IMR-90 (cell line): ENCODE measurements around the gene CGNL1. TPM values are rescaled to one million over a fixed set of nuclear protein-coding genes. Genes with fewer than 3 reads are reported as not detected.

Source experiments
- ATAC-seq: fragments of 200-7000 bp; cut with Tn5 transposase; 2 replicates; pipeline ENCODE4 v1.9.1; 2020; ENCODE audit warnings: low read depth, mild to moderate bottlenecking, moderate library complexity
- BruUV-seq: library from RNA; stranded (reverse); fragments of 400-500 nt; replicated peaks from 2 replicates; lab custom pipeline; 2021; lab: Mats Ljungman, UMichigan
- CTCF ChIA-PET: fragments of 300-600 bp; formaldehyde crosslinking; extraction: SDS; loops from one replicate; lab custom pipeline; 2021; ENCODE audit warnings: antibody characterized with exemption; lab: Yijun Ruan, JAX
- POLR2A ChIA-PET: fragments of 300-600 bp; sonication (Branson Sonifier 250); formaldehyde crosslinking; loops from one replicate; lab custom pipeline; 2022; ENCODE audit warnings: antibody characterized with exemption; ENCODE audit not compliant: unreplicated experiment; lab: Charles Lee
- DNase-seq: peaks from one replicate; pipeline ENCODE4 v3.0.0; 2013
- H2AFZ ChIP-seq: replicated peaks from 2 replicates; pipeline ENCODE3; 2013; ENCODE audit warnings: low read length, mild to moderate bottlenecking; ENCODE audit not compliant: poor library complexity
- H2AK5ac ChIP-seq: 2 replicates; pipeline ENCODE4 v1.6.1; 2013; ENCODE audit warnings: low read depth, low read length, inconsistent platforms
- H2AK9ac ChIP-seq: replicated peaks from 2 replicates; pipeline ENCODE3; 2013; ENCODE audit warnings: mild to moderate bottlenecking, low read depth, low read length, moderate library complexity; ENCODE audit not compliant: poor library complexity
- H2BK120ac ChIP-seq: 2 replicates; pipeline ENCODE4 v1.6.1; 2013; ENCODE audit warnings: low read depth, low read length, inconsistent platforms
- H2BK15ac ChIP-seq: 3 replicates; pipeline ENCODE4 v1.6.1; 2013; ENCODE audit warnings: low read depth, low read length, inconsistent platforms
- H2BK20ac ChIP-seq: 2 replicates; pipeline ENCODE4 v1.6.1; 2013; ENCODE audit warnings: low read depth, mild to moderate bottlenecking, inconsistent platforms, low read length, moderate library complexity
- H2BK5ac ChIP-seq: 2 replicates; pipeline ENCODE4 v1.6.1; 2013; ENCODE audit warnings: mild to moderate bottlenecking, low read depth, low read length, inconsistent platforms; ENCODE audit not compliant: poor library complexity, severe bottlenecking
- H3K14ac ChIP-seq: replicated peaks from 2 replicates; pipeline ENCODE4 v1.6.1; 2013; ENCODE audit warnings: low read depth, low read length, inconsistent platforms
- H3K18ac ChIP-seq: 2 replicates; pipeline ENCODE4 v1.6.1; 2013; ENCODE audit warnings: low read depth, low read length, control low read depth
- H3K23ac ChIP-seq: 2 replicates; pipeline ENCODE4 v1.6.1; 2013; ENCODE audit warnings: low read depth, low read length, inconsistent platforms
- H3K27ac ChIP-seq: 2 replicates; pipeline ENCODE4 v1.5.1; 2013; ENCODE audit warnings: mild to moderate bottlenecking, control low read depth, low read length; ENCODE audit not compliant: insufficient read depth
- H3K27me3 ChIP-seq: 2 replicates; pipeline ENCODE4 v1.6.1; 2013; ENCODE audit warnings: low read length; ENCODE audit not compliant: control insufficient read depth, insufficient read depth
- H3K36me3 ChIP-seq: 2 replicates; pipeline ENCODE4 v1.6.1; 2013; ENCODE audit warnings: low read length, mixed read lengths; ENCODE audit not compliant: control insufficient read depth, insufficient read depth
- H3K4ac ChIP-seq: 2 replicates; pipeline ENCODE4 v1.6.1; 2013; ENCODE audit warnings: low read depth, low read length, inconsistent platforms
- H3K4me1 ChIP-seq: 2 replicates; pipeline ENCODE4 v1.6.1; 2013; ENCODE audit warnings: low read length, mixed read lengths; ENCODE audit not compliant: control insufficient read depth, insufficient read depth
- H3K4me2 ChIP-seq: 2 replicates; pipeline ENCODE4 v1.6.1; 2013; ENCODE audit warnings: low read depth, mild to moderate bottlenecking, control low read depth, low read length, moderate library complexity
- H3K4me3 ChIP-seq: 2 replicates; pipeline ENCODE4 v1.5.1; 2013; ENCODE audit warnings: low read depth, mild to moderate bottlenecking, control low read depth, low read length, moderate library complexity; ENCODE audit not compliant: insufficient read depth
- H3K56ac ChIP-seq: 2 replicates; pipeline ENCODE4 v1.6.1; 2013; ENCODE audit warnings: low read length, inconsistent platforms; ENCODE audit not compliant: insufficient read depth; ENCODE audit errors: extremely low read depth
- H3K79me1 ChIP-seq, 2 experiments: 2 replicates each; pipeline ENCODE4 v1.6.1; 2013; ENCODE audit warnings: low read length in 2 of 2, inconsistent platforms in 1 of 2, low read depth in 1 of 2
- H3K9ac ChIP-seq: 2 replicates; pipeline ENCODE4 v1.6.1; 2013; ENCODE audit warnings: low read depth, low read length, control low read depth
- H3K9me1 ChIP-seq: 2 replicates; pipeline ENCODE4 v1.6.1; 2013; ENCODE audit warnings: low read length, inconsistent platforms; ENCODE audit not compliant: insufficient read depth
- H3K9me3 ChIP-seq: 2 replicates; pipeline ENCODE4 v1.6.1; 2013; ENCODE audit warnings: low read length; ENCODE audit not compliant: control insufficient read depth, insufficient read depth
- H4K20me1 ChIP-seq: 2 replicates; pipeline ENCODE4 v1.6.1; 2013; ENCODE audit warnings: low read length, inconsistent platforms; ENCODE audit not compliant: insufficient read depth
- H4K5ac ChIP-seq: 2 replicates; pipeline ENCODE4 v1.6.1; 2013; ENCODE audit warnings: mild to moderate bottlenecking, low read depth, low read length, control low read depth
- H4K8ac ChIP-seq, 2 experiments: 2 replicates each; pipeline ENCODE4 v1.6.1; 2013; ENCODE audit warnings: low read depth in 2 of 2, low read length in 2 of 2, control low read depth in 1 of 2, inconsistent platforms in 1 of 2
- H4K91ac ChIP-seq: 2 replicates; pipeline ENCODE4 v1.6.1; 2013; ENCODE audit warnings: low read depth, low read length, inconsistent platforms; ENCODE audit not compliant: insufficient read depth
- ELK1 ChIP-seq: fragments of 150-350 bp; IDR thresholded peaks from 2 replicates; pipeline ENCODE4 v1.6.1; 2016; ENCODE audit warnings: low read depth, mild to moderate bottlenecking, low read length, moderate library complexity, borderline replicate concordance
- RCOR1 ChIP-seq: IDR thresholded peaks from 2 replicates; pipeline ENCODE4 v1.6.1; 2012; ENCODE audit warnings: mild to moderate bottlenecking, low read length, improper control_type of control experiment; ENCODE audit not compliant: insufficient replicate concordance
- dilution Hi-C: fragments of 300-500 bp; cut with HindIII; formaldehyde crosslinking; loops from one replicate; pipeline ENCODE4 v1.14.3; 2018; ENCODE audit warnings: low sequenced_read_pairs; ENCODE audit not compliant: unreplicated experiment
- in situ Hi-C: fragments of 300-500 bp; cut with MboI; formaldehyde crosslinking; loops from 3 replicates; pipeline ENCODE4 v1.14.3; 2019; ENCODE audit warnings: low sequenced_read_pairs, inconsistent platforms, mixed read lengths
- intact Hi-C: fragments of 100-400 bp; cut with micrococcal nuclease; formaldehyde crosslinking; loops from 2 replicates; pipeline ENCODE4 v1.10.0; 2022
- polyA plus RNA-seq, 3 experiments: library from polyadenylated mRNA; depleted of rRNA; stranded (reverse); fragments of >200 nt; gene quantifications; 2 replicates each; pipeline ENCODE4 v1.2.3, GENCODE V29; 2012; ENCODE audit warnings: low replicate concordance in 1 of 3
- total RNA-seq: library from RNA; depleted of rRNA; stranded (reverse); fragments of >200 nt; gene quantifications from 2 replicates; pipeline ENCODE4 v1.2.3, GENCODE V29; 2012

The CGNL1 gene
- total and polyA plus RNA-seq, 2 of the 4 experiments (the other 2 are of a cell fraction) = 0.07 to 0.18 TPM

GRCh38 chr15:57356178-57356577 is 20.1 kb upstream of the CGNL1 start:
- Histone ChIP-seq H3K18ac (no peak overlapping the region), H3K56ac (no peak overlapping the region), H3K4ac (no peak overlapping the region), H4K5ac (no peak overlapping the region), H3K27ac (no peak overlapping the region), H3K36me3 (no peaks in the 10 kb centered on the region), H3K27me3 (peaks cover 7% of the 10 kb centered on the region; the same call in 1 of the 2 replicates), H2AK9ac (no peak overlapping the region), H3K79me1 (no peaks in the 10 kb centered on the region), H3K14ac (no peak overlapping the region), H3K4me2 (no peak overlapping the region), H2BK120ac (no peak overlapping the region), H3K4me3 (no peak overlapping the region), H3K9me1 (0 out of 2 replicates have a peak, but pooled peaks cover 2% of the 10 kb centered on the region), H2BK5ac (no peak overlapping the region), H2BK15ac (no peak overlapping the region), H3K23ac (no peak overlapping the region), H3K9ac (no peak overlapping the region), H2BK20ac (no peak overlapping the region), H4K20me1 (no peaks in the 10 kb centered on the region), H3K4me1 (no peaks in the 10 kb centered on the region), H2AFZ (no peak overlapping the region), H2AK5ac (no peak overlapping the region), H4K8ac (no peak overlapping the region), H4K91ac (no peak overlapping the region), H3K9me3 (no peaks in the 10 kb centered on the region)
- in situ Hi-C loops = no loop called here
- intact Hi-C loops = no loop called here
- ChIA-PET POLR2A (no interaction called here), CTCF (interaction anchor here (1.3 kb wide), 1 partner anchor 8 kb away, joined by 3 read pairs; no protein-coding TSS in a partner anchor)
- ATAC-seq = no peak
- BruUV-seq = no TSS peak
- DNase-seq = no peak
- dilution Hi-C loops = no loop called here
- no peak for TF ChIP-seq RCOR1
- TF ChIP-seq ELK1 = no peak
